Rectal smooth muscle tissue (tissue), 1 donor: ENCODE measurements around the gene EGR4.

Source experiments
- H3K27ac ChIP-seq: one replicate; pipeline ENCODE4 v1.7.0; 2013; ENCODE audit warnings: low read depth, low read length, inconsistent platforms
- H3K27me3 ChIP-seq: one replicate; pipeline ENCODE4 v1.7.0; 2013; ENCODE audit warnings: low read length; ENCODE audit not compliant: control insufficient read depth, insufficient read depth
- H3K36me3 ChIP-seq: one replicate; pipeline ENCODE4 v1.7.0; 2013; ENCODE audit warnings: low read length; ENCODE audit not compliant: control insufficient read depth, insufficient read depth
- H3K4me1 ChIP-seq: one replicate; pipeline ENCODE4 v1.7.0; 2013; ENCODE audit warnings: low read length; ENCODE audit not compliant: control insufficient read depth, insufficient read depth
- H3K4me3 ChIP-seq: one replicate; pipeline ENCODE4 v1.7.0; 2013; ENCODE audit warnings: low read length
- H3K9ac ChIP-seq: one replicate; pipeline ENCODE4 v1.7.0; 2013; ENCODE audit warnings: low read length

Gene EGR4

GRCh38 chr2:73293534-73294171, at the start of gene EGR4:
Gene EGR4 (minus strand): TSS chr2:73293548. CDS start chr2:73293317, 231 bp downstream.
- no peak within 1 kb of the TSS for H3K9ac ChIP-seq
- no peak within 1 kb of the TSS for H3K27ac ChIP-seq
- H3K36me3 ChIP-seq, result no peaks in the 10 kb centered on the region
- H3K27me3 ChIP-seq, result peaks cover 37% of the 10 kb centered on the region
- no peaks in the 10 kb centered on the region for H3K4me1 ChIP-seq
- H3K4me3 ChIP-seq, result peak within 1 kb of the TSS; percentile 56

DNA sequence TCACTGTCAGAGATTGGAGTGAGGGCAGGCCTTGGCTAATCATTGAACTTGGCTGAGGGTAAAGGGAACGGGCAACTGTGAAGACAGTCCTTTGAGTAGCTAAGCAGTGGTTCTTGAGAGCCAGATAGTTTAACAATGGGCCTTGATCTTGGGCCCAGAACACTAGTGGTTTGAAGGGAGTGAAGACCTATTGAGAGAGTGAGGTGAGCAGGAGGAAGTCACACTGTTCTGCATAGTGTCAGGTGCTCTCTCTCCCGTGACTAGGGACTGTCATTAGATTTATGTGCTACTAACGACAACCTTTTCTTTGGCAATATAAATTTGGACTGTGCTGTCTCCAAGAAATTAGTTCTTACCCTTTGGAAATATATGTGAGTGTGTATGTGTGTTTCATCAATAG, 47.7 kb upstream of the EGR4 start:
- no peaks in the 10 kb centered on the region for H3K36me3 ChIP-seq
- H3K27me3 ChIP-seq, result no peaks in the 10 kb centered on the region

GRCh38 chr2:73339201-73339600, 45.9 kb upstream of the EGR4 start:
- H3K27me3 ChIP-seq, result no peaks in the 10 kb centered on the region
- H3K4me3 ChIP-seq, result no peak overlapping the region
- H3K9ac ChIP-seq, result no peak overlapping the region
- no peaks in the 10 kb centered on the region for H3K4me1 ChIP-seq
- H3K36me3 ChIP-seq, result no peaks in the 10 kb centered on the region
- H3K27ac ChIP-seq, result no peak overlapping the region

More for the DNA sequence above, 47.7 kb upstream of the EGR4 start:
- Histone ChIP-seq H3K4me1 (no peaks in the 10 kb centered on the region), H3K27ac (no peak overlapping the region), H3K9ac (no peak overlapping the region), H3K4me3 (no peak overlapping the region)

- Histone ChIP-seq H3K9ac (no peak overlapping the region), H3K27me3 (no peaks in the 10 kb centered on the region), H3K27ac (no peak overlapping the region), H3K36me3 (no peaks in the 10 kb centered on the region), H3K4me1 (no peaks in the 10 kb centered on the region), H3K4me3 (no peak overlapping the region)
These were observed 44.5 kb upstream of the EGR4 start for GRCh38 chr2:73337828-73338227.

DNA sequence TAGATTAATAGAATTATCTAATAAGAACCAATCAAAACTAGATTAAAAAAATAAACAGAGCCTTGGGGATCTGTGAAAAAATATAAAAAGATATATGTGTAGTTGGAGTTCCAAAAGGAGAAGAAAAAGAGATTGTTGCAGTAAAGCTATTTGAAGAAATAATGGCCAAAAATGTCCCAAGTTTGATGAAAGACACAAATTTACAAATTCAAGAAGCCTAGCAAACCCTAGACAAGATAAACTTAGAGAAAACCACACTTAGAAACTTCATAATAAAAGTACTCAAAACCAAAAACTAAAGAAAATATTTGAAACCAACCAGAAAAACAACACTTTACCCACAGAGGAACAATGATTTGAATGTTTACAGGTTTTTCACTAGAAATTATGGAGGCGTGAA, 41.3 kb upstream of the EGR4 start:
- Histone ChIP-seq H3K9ac (no peak overlapping the region), H3K27me3 (no peaks in the 10 kb centered on the region), H3K27ac (no peak overlapping the region), H3K4me3 (no peak overlapping the region), H3K36me3 (no peaks in the 10 kb centered on the region), H3K4me1 (no peaks in the 10 kb centered on the region)

DNA sequence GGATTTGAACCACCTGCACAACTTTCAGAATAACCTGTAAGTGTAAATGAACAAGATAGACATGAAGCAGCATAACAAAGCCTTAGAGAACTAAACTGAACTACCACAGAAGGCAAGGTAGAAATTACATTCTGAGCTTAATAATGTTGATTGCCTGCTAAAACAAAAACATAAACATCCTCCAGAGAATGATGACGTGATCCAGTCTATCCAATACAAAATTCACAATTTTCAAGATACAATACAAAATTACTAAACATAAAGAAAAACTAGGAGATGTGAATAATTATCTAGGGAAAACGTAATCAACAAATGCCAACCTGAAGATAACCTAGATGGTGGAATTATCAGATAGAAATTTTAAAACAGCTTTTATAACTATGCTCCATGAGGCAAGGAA, 40.7 kb upstream of the EGR4 start:
- Histone ChIP-seq H3K9ac (no peak overlapping the region), H3K27ac (no peak overlapping the region), H3K4me3 (no peak overlapping the region), H3K4me1 (no peaks in the 10 kb centered on the region), H3K27me3 (no peaks in the 10 kb centered on the region), H3K36me3 (no peaks in the 10 kb centered on the region)

DNA sequence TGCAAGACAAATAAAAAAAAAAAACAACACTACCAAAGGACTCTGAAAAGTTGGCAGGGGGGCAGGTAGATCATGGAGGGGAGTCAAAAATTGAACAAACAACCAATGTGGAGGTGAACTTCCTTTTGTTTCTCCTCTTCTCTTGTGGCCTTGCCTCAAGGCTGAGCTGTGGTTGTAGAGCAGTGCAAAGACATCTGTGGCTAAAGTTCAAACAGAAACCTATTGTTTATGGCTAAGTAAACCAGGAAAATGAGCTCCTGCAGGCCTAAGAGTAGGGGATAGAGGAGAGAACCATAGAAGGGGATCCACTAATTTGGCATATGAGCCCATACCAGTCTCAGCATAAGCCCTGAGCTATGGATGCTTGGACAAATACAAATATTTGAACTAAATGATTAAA, 40.2 kb upstream of the EGR4 start:
- Histone ChIP-seq H3K4me1 (no peaks in the 10 kb centered on the region), H3K4me3 (no peak overlapping the region), H3K27ac (no peak overlapping the region), H3K36me3 (no peaks in the 10 kb centered on the region), H3K9ac (no peak overlapping the region), H3K27me3 (no peaks in the 10 kb centered on the region)

DNA sequence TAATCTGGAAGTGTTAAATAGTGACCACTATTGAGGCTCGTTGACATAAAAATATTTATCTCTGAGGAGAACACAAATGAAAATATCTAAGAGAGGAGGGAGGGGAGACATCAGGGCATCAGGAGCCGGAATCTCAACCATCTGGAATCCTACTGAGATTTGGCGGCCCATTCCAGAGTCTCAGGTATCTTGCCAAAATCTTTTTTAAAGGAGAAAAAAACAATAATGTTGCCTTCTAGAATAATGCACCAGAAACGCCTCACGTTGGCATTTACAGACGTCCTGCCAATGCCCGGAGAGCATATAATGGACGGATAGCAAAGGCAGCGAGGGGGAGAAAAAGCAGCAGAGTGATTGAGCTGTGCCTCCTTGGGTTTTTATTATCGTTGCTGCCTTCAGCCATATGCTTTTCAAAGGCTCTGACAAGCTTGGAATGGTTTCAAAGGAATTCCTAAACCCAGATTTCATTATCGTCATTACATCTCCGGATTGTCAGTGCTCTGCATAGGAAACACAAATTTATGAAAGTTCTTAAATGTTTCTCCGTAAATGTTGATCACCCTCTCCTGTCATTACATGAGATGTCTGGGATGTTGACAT, 30.9 kb upstream of the EGR4 start:
- Histone ChIP-seq H3K36me3 (no peaks in the 10 kb centered on the region), H3K4me3 (no peak overlapping the region), H3K9ac (no peak overlapping the region), H3K4me1 (no peaks in the 10 kb centered on the region), H3K27ac (no peak overlapping the region), H3K27me3 (no peaks in the 10 kb centered on the region)

- no peaks in the 10 kb centered on the region for H3K4me1 ChIP-seq
- H3K27me3 ChIP-seq, result no peaks in the 10 kb centered on the region
- H3K4me3 ChIP-seq, result no peak overlapping the region
- H3K27ac ChIP-seq, result no peak overlapping the region
- no peak overlapping the region for H3K9ac ChIP-seq
- H3K36me3 ChIP-seq, result no peaks in the 10 kb centered on the region
These were observed 30.2 kb upstream of the EGR4 start for GRCh38 chr2:73323551-73323950.

- H3K4me3 ChIP-seq, result no peak overlapping the region
These were observed 21.1 kb upstream of the EGR4 start for GRCh38 chr2:73314441-73314840.

GRCh38 chr2:73307720-73308119, 14.4 kb upstream of the EGR4 start:
- Histone ChIP-seq H3K27me3 (no peaks in the 10 kb centered on the region), H3K27ac (no peak overlapping the region), H3K9ac (no peak overlapping the region), H3K4me1 (no peaks in the 10 kb centered on the region), H3K4me3 (no peak overlapping the region), H3K36me3 (no peaks in the 10 kb centered on the region)

More at GRCh38 chr2:73314441-73314840, 21.1 kb upstream of the EGR4 start:
- Histone ChIP-seq H3K9ac (no peak overlapping the region), H3K27me3 (no peaks in the 10 kb centered on the region), H3K27ac (no peak overlapping the region), H3K36me3 (no peaks in the 10 kb centered on the region), H3K4me1 (no peaks in the 10 kb centered on the region)

- H3K36me3 ChIP-seq, result no peaks in the 10 kb centered on the region
These were observed 8.3 kb upstream of the EGR4 start for GRCh38 chr2:73301636-73302035.

DNA sequence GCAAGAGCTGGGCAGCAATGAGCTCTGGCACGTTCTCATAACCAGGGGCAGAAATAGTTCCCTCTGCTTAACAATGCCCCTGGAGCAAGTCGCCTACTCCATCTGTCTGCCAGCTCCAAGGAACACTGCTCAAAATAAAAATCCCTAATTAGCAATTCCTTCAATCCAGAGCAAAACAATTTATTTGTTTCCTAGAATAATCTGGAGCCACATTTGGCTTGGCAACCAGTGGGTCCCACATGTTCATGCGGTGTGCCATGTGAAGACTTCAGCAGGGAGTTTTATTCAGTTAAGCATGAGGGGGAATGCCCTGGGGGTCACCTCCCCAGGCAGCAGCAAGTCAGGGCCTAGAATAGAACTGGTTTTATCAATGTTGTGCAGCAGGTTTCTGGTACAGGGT, 7.6 kb upstream of the EGR4 start:
- Histone ChIP-seq H3K9ac (no peak overlapping the region), H3K27ac (no peak overlapping the region), H3K36me3 (no peaks in the 10 kb centered on the region), H3K4me3 (no peak overlapping the region), H3K27me3 (peaks cover 5% of the 10 kb centered on the region), H3K4me1 (no peaks in the 10 kb centered on the region)

More at GRCh38 chr2:73301636-73302035, 8.3 kb upstream of the EGR4 start:
- Histone ChIP-seq H3K27ac (no peak overlapping the region), H3K9ac (no peak overlapping the region), H3K27me3 (peaks cover 3% of the 10 kb centered on the region), H3K4me3 (no peak overlapping the region), H3K4me1 (no peaks in the 10 kb centered on the region)
